ENCODE measurements around the gene TMEM208. TPM values are rescaled to one million over a fixed set of nuclear protein-coding genes. Genes with fewer than 3 reads are reported as not detected.

The TMEM208 gene
- total RNA-seq, 1 donor = 17.3 TPM

GRCh38 chr16:67246081-67246755 is 19.3 kb downstream of the TMEM208 start:
- peaks cover 76% of the 10 kb centered on the region for H3K4me1 ChIP-seq (ENCODE audit: insufficient read depth, low read length)
- H3K27me3 ChIP-seq (ENCODE audit: insufficient read depth, low read length) = peaks cover 21% of the 10 kb centered on the region
- H3K9me3 ChIP-seq (ENCODE audit: low read depth, low read length) = no peaks in the 10 kb centered on the region
- H3K4me3 ChIP-seq (ENCODE audit: low read length) = peak overlapping the region; percentile 68

GRCh38 chr16:67246756-67247191 is 19.8 kb downstream of the TMEM208 start:
- Histone ChIP-seq H3K27me3 (ENCODE audit: insufficient read depth, low read length) (peaks cover 21% of the 10 kb centered on the region), H3K4me3 (ENCODE audit: low read length) (peak overlapping the region; percentile 68), H3K9me3 (ENCODE audit: low read depth, low read length) (no peaks in the 10 kb centered on the region), H3K4me1 (ENCODE audit: insufficient read depth, low read length) (peaks cover 71% of the 10 kb centered on the region)

- peaks cover 65% of the 10 kb centered on the region for H3K4me1 ChIP-seq (ENCODE audit: insufficient read depth, low read length)
- H3K9me3 ChIP-seq (ENCODE audit: low read depth, low read length) = no peaks in the 10 kb centered on the region
- peaks cover 21% of the 10 kb centered on the region for H3K27me3 ChIP-seq (ENCODE audit: insufficient read depth, low read length)
- peak within 1 kb of the TSS; percentile 68 for H3K4me3 ChIP-seq (ENCODE audit: low read length)
Observed at GRCh38 chr16:67247192-67248072, 20.5 kb downstream of the TMEM208 start, which contains the start of gene FHOD1. FHOD1 (minus strand) TSS chr16:67247481; CDS start chr16:67247410, 71 bp downstream.

- Histone ChIP-seq H3K9me3 (ENCODE audit: low read depth, low read length) (no peaks in the 10 kb centered on the region), H3K4me1 (ENCODE audit: insufficient read depth, low read length) (peaks cover 60% of the 10 kb centered on the region), H3K27me3 (ENCODE audit: insufficient read depth, low read length) (peaks cover 21% of the 10 kb centered on the region), H3K4me3 (ENCODE audit: low read length) (peak overlapping the region; percentile 68)
Observed at GRCh38 chr16:67248073-67248400, 21.1 kb downstream of the TMEM208 start.

GRCh38 chr16:67248401-67249177 is 21.7 kb downstream of the TMEM208 start, which contains the start of gene SLC9A5:
SLC9A5 (plus strand) TSS chr16:67248979; CDS start chr16:67249015, 36 bp downstream.
- no peaks in the 10 kb centered on the region for H3K9me3 ChIP-seq (ENCODE audit: low read depth, low read length)
- H3K27me3 ChIP-seq (ENCODE audit: insufficient read depth, low read length) = peaks cover 21% of the 10 kb centered on the region
- H3K4me1 ChIP-seq (ENCODE audit: insufficient read depth, low read length) = peaks cover 55% of the 10 kb centered on the region
- peak within 1 kb of the TSS; percentile 68 for H3K4me3 ChIP-seq (ENCODE audit: low read length)

- H3K4me3 ChIP-seq (ENCODE audit: low read length) = no peak overlapping the region
- H3K9me3 ChIP-seq (ENCODE audit: low read depth, low read length) = no peaks in the 10 kb centered on the region
- H3K4me1 ChIP-seq (ENCODE audit: insufficient read depth, low read length) = peaks cover 47% of the 10 kb centered on the region
- peaks cover 21% of the 10 kb centered on the region for H3K27me3 ChIP-seq (ENCODE audit: insufficient read depth, low read length)
Observed at GRCh38 chr16:67249178-67250044, 22.5 kb downstream of the TMEM208 start.

- Histone ChIP-seq H3K4me3 (ENCODE audit: low read length) (no peak overlapping the region), H3K4me1 (ENCODE audit: insufficient read depth, low read length) (peaks cover 41% of the 10 kb centered on the region)
Observed at GRCh38 chr16:67250045-67250327, 23.1 kb downstream of the TMEM208 start.

GRCh38 chr16:67252609-67253497 is 25.9 kb downstream of the TMEM208 start:
- H3K4me3 ChIP-seq (ENCODE audit: low read length) = no peak overlapping the region
- peaks cover 21% of the 10 kb centered on the region for H3K27me3 ChIP-seq (ENCODE audit: insufficient read depth, low read length)
- H3K4me1 ChIP-seq (ENCODE audit: insufficient read depth, low read length) = peaks cover 17% of the 10 kb centered on the region
- no peaks in the 10 kb centered on the region for H3K9me3 ChIP-seq (ENCODE audit: low read depth, low read length)

More at GRCh38 chr16:67250045-67250327, 23.1 kb downstream of the TMEM208 start:
- peaks cover 21% of the 10 kb centered on the region for H3K27me3 ChIP-seq (ENCODE audit: insufficient read depth, low read length)
- no peaks in the 10 kb centered on the region for H3K9me3 ChIP-seq (ENCODE audit: low read depth, low read length)

- no peaks in the 10 kb centered on the region for H3K9me3 ChIP-seq (ENCODE audit: low read depth, low read length)
- no peak overlapping the region for H3K4me3 ChIP-seq (ENCODE audit: low read length)
- H3K27me3 ChIP-seq (ENCODE audit: insufficient read depth, low read length) = peaks cover 7% of the 10 kb centered on the region
- H3K4me1 ChIP-seq (ENCODE audit: insufficient read depth, low read length) = no peaks in the 10 kb centered on the region
Observed at GRCh38 chr16:67254801-67255552, 28.0 kb downstream of the TMEM208 start.

GRCh38 chr16:67255553-67256221 is 28.8 kb downstream of the TMEM208 start:
- no peak overlapping the region for H3K4me3 ChIP-seq (ENCODE audit: low read length)
- peaks cover under 1% of the 10 kb centered on the region for H3K27me3 ChIP-seq (ENCODE audit: insufficient read depth, low read length)
- no peaks in the 10 kb centered on the region for H3K4me1 ChIP-seq (ENCODE audit: insufficient read depth, low read length)
- H3K9me3 ChIP-seq (ENCODE audit: low read depth, low read length) = no peaks in the 10 kb centered on the region

- no peaks in the 10 kb centered on the region for H3K9me3 ChIP-seq (ENCODE audit: low read depth, low read length)
Observed at GRCh38 chr16:67256701-67257230, 29.8 kb downstream of the TMEM208 start.

GRCh38 chr16:67257486-67258160 is 30.7 kb downstream of the TMEM208 start:
- Histone ChIP-seq H3K9me3 (ENCODE audit: low read depth, low read length) (no peaks in the 10 kb centered on the region), H3K27me3 (ENCODE audit: insufficient read depth, low read length) (no peaks in the 10 kb centered on the region), H3K4me1 (ENCODE audit: insufficient read depth, low read length) (no peaks in the 10 kb centered on the region), H3K4me3 (ENCODE audit: low read length) (no peak overlapping the region)

More at GRCh38 chr16:67256701-67257230, 29.8 kb downstream of the TMEM208 start:
- H3K4me3 ChIP-seq (ENCODE audit: low read length) = no peak overlapping the region
- no peaks in the 10 kb centered on the region for H3K4me1 ChIP-seq (ENCODE audit: insufficient read depth, low read length)
- H3K27me3 ChIP-seq (ENCODE audit: insufficient read depth, low read length) = no peaks in the 10 kb centered on the region
